Prostate gland (tissue), 2 donors: Measurements from ENCODE around the gene MYRF.

Source experiments
- CTCF ChIP-seq, 4 experiments: fragments of 200-600 bp in 2 of 4; fragments of 450-650 bp in 2 of 4; sonication (generic) in 2 of 4; IDR thresholded peaks; 1 replicate in 3 of 4; 2 replicates in 1 of 4; pipeline ENCODE4 v1.5.1; 2016 to 2019; ENCODE audit warnings: antibody characterized with exemption in 4 of 4, mild to moderate bottlenecking in 2 of 4, moderate library complexity in 2 of 4
- POLR2A ChIP-seq: fragments of 450-650 bp; IDR thresholded peaks from one replicate; pipeline ENCODE4 v1.6.1; 2016; ENCODE audit warnings: antibody characterized with exemption, mild to moderate bottlenecking

- TF ChIP-seq POLR2A (no peak), CTCF (IDR thresholded peaks at IDR 0.05) (no peak)
Measured at GRCh38 chr11:61709572-61709971, 42.9 kb upstream of the MYRF start.
